SW480 (cell line): ENCODE data around the gene HOXC5.

ENCODE experiments used
- DNase-seq: peaks from one replicate; pipeline ENCODE4 v3.0.0-alpha.2; 2016; ENCODE audit warnings: low spot score

Gene HOXC5

GRCh38 chr12:54047160-54047963 lies 14.5 kb downstream of the HOXC5 start:
- no peak for DNase-seq

DNA sequence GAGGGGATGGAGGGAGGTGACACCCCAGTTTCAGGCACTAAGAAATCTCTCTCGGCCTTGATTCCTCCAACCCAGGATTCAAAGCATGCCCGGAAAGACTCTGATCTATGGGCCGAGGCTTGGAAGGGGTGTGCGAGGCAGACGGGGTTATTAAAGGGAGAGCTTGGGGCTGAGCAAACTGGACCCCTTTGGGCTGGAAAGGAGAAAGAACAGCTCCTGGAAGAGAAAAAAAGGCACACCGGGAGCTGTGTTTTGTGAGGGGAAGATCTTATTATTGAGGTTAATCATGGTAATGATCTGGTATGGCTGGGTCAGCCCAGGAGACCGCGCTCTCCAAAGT lies 15.1 kb downstream of the HOXC5 start:
- DNase-seq: no peak

DNA sequence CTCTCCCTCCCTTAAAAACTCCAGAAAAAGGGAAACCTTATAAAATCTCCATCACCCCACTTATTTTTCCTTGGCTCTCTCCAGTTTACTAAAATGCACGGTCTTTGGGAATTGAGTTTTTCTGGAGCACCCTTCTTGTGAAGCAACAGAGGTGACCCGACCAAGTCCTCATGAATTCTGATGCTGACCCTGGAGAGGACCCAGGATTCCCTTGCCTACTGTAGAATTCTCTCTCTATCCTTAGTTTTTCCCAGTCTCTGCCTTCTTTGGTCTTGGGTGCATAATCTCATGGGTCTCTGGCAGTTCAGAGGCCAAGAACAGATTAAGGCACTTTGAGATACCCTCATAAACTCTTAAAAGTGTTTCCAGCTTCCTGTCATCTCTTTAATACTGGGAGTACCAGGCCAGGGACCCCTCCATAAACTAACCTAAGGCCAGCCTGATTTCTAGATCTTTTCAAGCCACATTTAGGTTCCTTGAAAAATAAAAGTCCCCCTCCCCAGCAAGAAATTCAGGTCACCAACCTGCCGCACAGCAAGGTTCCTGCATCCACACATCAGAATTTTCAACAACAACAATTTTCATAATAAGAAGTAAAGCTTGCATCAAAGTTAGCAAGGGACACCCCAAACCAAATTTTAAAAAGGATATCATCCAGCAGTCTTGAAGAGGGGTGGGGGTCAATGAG lies 15.7 kb downstream of the HOXC5 start:
- DNase-seq: no peak

- no peak for DNase-seq
These were observed 16.3 kb downstream of the HOXC5 start for GRCh38 chr12:54049108-54049507.

DNA sequence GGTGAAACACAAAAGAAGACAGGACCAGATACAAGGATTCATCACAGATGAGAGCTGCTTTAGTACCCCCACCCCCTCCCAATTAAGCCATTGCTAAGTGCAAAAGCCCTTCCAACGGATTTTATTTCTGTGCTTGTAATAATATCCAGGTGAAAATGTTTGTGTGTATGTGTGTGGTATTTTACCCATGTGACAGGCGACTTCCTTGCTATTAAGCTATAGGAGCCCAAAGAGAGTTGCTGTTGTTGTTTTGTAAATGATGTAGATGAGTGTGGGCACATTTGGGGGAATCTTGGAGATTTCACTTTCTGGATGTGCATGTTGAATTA lies 17.6 kb downstream of the HOXC5 start:
- DNase-seq: no peak

- DNase-seq: peak; percentile 14
These were observed 18.4 kb downstream of the HOXC5 start for GRCh38 chr12:54051026-54051842.

GRCh38 chr12:54051874-54052437 lies 19.1 kb downstream of the HOXC5 start:
- DNase-seq: peak; percentile 41

DNA sequence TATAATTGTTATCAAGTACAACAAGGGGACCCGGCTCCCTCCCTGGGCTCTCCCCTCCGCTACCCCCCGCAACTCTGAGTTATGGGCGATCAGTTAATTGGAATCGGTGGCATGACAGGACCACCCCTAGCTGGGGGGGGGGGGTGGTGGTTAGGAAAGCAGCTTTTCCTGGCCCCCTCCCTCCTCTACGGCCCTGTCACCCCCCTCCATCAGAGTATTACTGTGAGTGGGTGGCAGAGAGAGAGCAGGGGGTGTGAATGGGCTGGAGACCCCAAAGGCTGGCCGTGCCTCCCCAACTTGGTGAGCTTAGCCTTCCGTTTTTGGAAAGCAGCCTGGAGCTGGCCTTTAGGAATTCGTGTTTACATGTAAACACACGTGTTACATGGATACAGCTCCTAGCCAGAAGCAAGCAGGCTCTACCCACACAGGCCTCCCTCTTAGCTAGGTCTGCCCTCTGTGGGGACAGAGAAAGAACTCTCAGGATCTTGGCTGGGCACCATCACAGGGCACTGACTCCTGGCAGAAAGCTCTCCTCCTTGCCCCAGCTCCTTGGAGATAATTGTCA lies 19.7 kb downstream of the HOXC5 start:
- DNase-seq: no peak

DNA sequence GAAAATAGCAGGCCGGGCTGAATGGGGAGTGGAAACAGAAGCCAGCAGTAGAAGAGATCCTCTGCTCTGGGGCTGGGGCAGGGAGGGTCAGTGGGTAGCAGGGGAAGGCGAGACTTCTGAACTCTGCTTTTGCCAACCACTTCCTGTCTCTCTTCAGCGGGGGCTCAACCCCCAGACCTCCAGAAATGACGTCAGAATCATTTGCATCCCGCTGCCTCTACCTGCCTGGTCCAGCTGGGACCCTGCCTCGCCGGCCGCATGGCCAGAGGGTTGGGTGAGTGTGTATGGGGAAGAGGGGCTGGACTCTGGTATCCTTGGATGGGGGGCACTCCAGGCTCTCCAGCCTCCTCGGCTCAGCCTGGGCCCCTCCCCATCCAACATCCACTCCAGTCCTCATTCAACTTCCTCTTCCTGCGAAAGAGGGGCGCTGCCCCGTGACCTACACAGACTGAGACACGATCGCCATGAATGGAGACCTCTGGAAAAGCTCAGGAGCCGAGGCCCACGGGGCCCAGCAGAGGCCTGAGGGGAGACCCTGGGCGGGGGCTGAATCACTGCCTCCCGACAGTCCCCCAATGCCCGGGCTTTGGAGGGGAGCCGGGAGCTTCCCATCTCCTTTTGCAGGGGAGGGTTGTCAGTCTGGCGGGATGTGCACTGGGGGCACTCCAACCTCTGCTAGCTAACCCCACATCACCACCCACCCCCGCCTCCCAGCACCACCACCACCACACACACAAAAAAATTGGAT lies 20.3 kb downstream of the HOXC5 start:
- DNase-seq: no peak

DNA sequence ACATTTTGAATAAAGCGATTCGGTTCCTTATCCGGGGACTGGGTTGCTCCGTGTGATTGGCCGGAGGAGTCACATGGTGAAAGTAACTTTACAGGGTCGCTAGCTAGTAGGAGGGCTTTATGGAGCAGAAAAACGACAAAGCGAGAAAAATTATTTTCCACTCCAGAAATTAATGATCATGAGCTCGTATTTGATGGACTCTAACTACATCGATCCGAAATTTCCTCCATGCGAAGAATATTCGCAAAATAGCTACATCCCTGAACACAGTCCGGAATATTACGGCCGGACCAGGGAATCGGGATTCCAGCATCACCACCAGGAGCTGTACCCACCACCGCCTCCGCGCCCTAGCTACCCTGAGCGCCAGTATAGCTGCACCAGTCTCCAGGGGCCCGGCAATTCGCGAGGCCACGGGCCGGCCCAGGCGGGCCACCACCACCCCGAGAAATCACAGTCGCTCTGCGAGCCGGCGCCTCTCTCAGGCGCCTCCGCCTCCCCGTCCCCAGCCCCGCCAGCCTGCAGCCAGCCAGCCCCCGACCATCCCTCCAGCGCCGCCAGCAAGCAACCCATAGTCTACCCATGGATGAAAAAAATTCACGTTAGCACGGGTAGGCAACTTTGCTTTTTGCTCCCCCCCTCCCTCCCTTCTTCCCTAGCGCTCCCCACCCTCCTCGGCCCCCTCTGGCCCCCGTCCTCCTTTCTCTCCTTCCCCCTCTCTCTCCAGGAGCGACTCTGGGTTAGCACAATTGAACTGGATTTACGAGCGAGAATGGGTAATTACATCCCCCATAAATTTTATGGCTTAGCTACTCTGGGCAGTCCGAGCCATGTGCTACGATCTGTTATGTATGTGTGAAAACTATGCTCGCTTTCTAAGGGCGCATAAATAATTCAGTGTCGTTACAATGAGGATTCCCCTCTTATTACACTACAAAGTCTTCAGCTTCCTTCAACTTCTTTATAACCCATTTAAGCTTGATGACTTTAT lies 21.2 kb downstream of the HOXC5 start, which contains the start of gene HOXC4:
HOXC4 (plus strand) TSS at position 85 of the 991 bp plus-strand sequence; CDS start at position 173, 88 bp downstream.
- no peak for DNase-seq

DNA sequence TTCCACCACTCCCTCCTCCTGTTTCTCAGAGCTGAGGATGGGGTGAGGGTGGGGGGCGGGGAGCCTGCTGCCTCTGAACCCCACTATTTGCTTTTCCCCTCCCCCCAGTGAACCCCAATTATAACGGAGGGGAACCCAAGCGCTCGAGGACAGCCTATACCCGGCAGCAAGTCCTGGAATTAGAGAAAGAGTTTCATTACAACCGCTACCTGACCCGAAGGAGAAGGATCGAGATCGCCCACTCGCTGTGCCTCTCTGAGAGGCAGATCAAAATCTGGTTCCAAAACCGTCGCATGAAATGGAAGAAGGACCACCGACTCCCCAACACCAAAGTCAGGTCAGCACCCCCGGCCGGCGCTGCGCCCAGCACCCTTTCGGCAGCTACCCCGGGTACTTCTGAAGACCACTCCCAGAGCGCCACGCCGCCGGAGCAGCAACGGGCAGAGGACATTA lies 21.9 kb downstream of the HOXC5 start:
- DNase-seq: no peak

DNA sequence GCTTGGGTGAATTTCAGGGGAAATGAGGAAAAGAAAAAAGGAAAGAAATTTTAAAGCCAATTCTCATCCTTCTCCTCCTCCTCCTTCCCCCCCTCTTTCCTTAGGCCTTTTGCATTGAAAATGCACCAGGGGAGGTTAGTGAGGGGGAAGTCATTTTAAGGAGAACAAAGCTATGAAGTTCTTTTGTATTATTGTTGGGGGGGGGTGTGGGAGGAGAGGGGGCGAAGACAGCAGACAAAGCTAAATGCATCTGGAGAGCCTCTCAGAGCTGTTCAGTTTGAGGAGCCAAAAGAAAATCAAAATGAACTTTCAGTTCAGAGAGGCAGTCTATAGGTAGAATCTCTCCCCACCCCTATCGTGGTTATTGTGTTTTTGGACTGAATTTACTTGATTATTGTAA lies 22.7 kb downstream of the HOXC5 start:
- no peak for DNase-seq

DNA sequence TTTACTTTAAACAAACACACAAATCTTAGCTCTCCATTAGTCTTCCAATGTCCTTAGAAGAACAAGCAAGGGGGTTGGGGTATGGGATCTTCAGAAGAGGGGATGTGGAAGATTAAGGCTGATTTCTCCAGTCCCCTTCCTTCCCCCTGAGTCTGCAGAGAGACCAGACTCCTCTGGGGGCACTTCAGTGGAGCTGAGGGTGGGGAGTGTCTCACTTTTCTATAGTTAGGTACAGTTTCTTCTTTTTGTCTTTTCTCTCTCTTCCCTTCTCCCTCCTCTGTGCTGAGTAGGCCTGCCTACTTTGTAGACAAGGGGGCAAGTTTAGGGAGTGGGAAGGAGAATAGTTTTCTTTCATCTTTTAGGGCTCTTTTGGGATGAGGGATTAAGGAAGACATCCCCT lies 23.3 kb downstream of the HOXC5 start:
- no peak for DNase-seq

- DNase-seq: no peak
These were observed 25.4 kb downstream of the HOXC5 start for GRCh38 chr12:54058128-54058768.

DNA sequence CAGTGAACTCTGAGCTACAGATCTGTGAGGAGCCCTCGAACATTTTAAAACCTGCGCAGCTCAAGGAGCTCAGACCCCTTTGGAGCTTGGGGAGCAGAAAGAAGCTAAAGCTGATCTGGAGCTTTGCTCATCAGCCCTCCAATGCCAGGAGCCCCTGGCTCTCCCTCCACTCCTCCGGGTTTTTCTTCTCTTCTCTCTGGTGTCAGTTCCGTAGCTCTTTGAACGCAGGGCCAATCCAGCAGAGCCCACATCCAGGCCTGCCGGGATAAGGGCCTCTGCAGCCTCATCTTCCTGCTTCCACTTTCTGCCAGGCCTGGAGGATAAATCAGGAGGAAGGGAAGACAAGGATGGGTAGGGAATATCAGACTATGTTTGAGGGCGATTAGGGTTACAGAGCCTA lies 26.8 kb downstream of the HOXC5 start:
- no peak for DNase-seq

DNA sequence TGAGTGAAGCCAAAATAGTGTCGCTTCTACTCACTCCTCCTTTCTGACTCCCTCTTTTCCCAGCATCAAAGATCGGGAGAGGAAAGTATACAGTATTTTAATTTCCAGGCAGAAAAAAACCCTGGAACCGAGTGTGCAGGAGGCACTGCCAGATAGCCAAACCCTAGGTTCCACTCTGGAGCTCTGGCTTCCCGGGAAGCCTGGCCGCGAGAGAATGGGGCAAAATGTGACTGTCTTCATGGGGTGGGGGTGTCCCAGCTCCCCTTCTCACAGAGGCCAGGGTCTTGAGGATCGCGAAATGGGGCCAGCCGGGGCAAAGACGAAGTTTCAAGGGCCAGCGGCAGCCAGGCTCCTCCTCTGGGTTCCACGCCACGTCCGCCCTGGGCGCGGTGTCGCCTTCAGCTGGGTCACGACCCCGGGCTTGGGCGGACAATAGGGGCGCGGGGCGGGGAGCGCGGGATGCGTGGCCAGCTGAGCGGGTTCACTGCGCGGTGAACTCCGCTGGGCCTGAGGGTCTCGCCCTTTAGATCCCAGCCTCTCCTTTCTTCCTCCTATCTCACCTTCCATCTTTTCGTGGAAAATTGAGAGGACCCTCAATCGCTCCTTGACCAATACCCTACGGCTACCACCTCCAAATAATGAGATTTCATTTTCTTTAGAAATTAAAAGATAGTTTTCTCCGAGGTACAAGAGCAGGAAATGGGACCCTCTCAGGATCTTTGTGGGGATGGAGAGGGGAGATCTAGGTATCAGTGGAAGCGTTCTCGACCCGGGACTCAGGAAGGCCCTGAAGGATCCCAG lies 27.5 kb downstream of the HOXC5 start:
- DNase-seq: no peak

GRCh38 chr12:54060975-54061778 lies 28.3 kb downstream of the HOXC5 start:
- DNase-seq: no peak

DNA sequence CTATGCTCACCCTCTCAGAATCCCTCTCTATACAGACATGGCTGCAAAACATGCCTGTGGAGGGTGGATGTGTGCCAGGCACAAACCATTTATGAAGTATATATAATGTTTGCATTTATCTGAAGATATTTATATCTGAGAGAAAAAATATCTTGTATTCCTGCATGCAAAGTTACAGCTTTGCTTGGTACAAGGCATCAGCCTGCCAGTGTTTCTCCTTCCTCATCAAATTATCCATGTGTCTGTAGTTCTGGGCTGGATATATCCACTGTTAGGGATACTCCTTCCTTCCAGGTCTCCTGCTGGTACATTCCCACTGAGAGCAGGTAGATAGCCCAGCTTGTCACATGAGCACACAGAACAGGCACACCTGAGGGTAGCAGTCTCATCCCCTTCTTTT lies 32.8 kb downstream of the HOXC5 start:
- DNase-seq: no peak
